Left ventricle myocardium inferior (tissue), 1 donor: ENCODE data around the gene PPP4R1. TPM values are rescaled to one million over a fixed set of nuclear protein-coding genes. Genes with fewer than 3 reads are reported as not detected.

Experiments used
- DNase-seq: peaks from one replicate; pipeline ENCODE4 v3.0.0-alpha.2; 2020
- H3K27ac ChIP-seq: fragments of 200-600 bp; replicated peaks from 2 replicates; pipeline ENCODE4 v1.8.0; 2021
- H3K27me3 ChIP-seq: fragments of 200-600 bp; 2 replicates; pipeline ENCODE4 v1.8.0; 2021; ENCODE audit warnings: low read depth
- H3K36me3 ChIP-seq: fragments of 200-600 bp; 2 replicates; pipeline ENCODE4 v1.8.0; 2021
- H3K4me1 ChIP-seq: fragments of 200-600 bp; 2 replicates; pipeline ENCODE4 v1.8.0; 2021
- H3K4me3 ChIP-seq: fragments of 200-600 bp; 2 replicates; pipeline ENCODE4 v1.8.0; 2021; ENCODE audit warnings: mild to moderate bottlenecking, moderate library complexity
- H3K9me3 ChIP-seq: fragments of 200-600 bp; replicated peaks from 2 replicates; pipeline ENCODE4 v1.8.0; 2021
- intact Hi-C: fragments of 100-400 bp; cut with micrococcal nuclease; formaldehyde crosslinking; loops from one replicate; pipeline ENCODE4 v1.11.0; 2022
- total RNA-seq: library from RNA; stranded (reverse); fragmentation: NEBNext Ultra II Directional; extraction: Animal tissue kit (Norgen Biotek cat#: 25700); gene quantifications from one replicate; pipeline ENCODE4 v1.2.1, GENCODE V29; 2021
- TF ChIP-seq, protein P1 (sequence below): fragments of 200-600 bp; IDR thresholded peaks from 2 replicates; pipeline ENCODE4 v1.8.0; 2021; ENCODE audit warnings: antibody characterized with exemption, mild to moderate bottlenecking, borderline replicate concordance
- donor health status: DM: no; HTN: yes; CAD: no; lungs with severe emphysema.

PPP4R1 gene
- total RNA-seq, 1 donor from 2014 or later = 53.5 TPM

DNA sequence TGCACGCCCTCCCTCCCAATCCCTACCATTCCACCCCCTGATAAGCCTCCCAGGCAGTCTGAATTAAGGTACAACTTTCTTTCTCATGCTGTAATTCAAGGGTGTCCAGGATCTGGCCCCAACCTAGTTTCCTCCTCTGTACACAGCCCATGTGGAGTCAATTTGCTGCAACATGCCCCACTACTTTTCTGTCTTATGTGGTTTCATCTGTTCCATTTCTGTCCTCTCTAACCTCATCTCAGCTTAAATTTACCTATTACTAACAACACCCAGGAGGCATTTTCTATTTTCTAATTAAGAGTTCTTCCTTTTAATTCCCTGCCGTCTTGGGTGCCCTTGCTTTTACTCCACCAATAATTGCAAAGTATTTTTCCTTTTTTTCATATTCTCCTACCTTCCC is 10.0 kb downstream of the PPP4R1 start:
- Histone ChIP-seq H3K36me3 (peaks cover 19% of the 10 kb centered on the region), H3K4me3 (no peak overlapping the region), H3K4me1 (peaks cover 39% of the 10 kb centered on the region), H3K27ac (no peak overlapping the region), H3K9me3 (peaks cover 20% of the 10 kb centered on the region), H3K27me3 (no peaks in the 10 kb centered on the region)
- intact Hi-C loops = no loop called here
- TF ChIP-seq, protein P1, sequence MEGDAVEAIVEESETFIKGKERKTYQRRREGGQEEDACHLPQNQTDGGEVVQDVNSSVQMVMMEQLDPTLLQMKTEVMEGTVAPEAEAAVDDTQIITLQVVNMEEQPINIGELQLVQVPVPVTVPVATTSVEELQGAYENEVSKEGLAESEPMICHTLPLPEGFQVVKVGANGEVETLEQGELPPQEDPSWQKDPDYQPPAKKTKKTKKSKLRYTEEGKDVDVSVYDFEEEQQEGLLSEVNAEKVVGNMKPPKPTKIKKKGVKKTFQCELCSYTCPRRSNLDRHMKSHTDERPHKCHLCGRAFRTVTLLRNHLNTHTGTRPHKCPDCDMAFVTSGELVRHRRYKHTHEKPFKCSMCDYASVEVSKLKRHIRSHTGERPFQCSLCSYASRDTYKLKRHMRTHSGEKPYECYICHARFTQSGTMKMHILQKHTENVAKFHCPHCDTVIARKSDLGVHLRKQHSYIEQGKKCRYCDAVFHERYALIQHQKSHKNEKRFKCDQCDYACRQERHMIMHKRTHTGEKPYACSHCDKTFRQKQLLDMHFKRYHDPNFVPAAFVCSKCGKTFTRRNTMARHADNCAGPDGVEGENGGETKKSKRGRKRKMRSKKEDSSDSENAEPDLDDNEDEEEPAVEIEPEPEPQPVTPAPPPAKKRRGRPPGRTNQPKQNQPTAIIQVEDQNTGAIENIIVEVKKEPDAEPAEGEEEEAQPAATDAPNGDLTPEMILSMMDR = no peak
- no peak for DNase-seq

DNA sequence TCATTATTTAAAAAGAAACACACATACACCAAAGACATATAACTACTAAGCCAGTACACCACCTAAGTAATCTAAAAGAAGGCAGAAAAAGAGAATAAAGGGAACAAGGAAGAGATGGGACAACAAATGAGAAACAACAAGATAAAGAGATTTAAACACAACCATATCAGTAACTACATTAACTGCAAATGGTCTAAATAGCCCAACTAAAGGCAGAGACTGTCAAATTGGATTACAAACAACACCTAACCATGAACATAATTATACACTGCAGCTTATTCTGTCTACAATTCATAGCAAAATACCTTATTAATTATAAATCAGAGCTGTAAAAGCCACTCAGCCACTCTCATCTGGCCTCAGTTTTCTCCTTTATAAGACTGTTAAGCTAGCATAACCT is 15.0 kb downstream of the PPP4R1 start:
- Histone ChIP-seq H3K4me1 (peaks cover 22% of the 10 kb centered on the region), H3K36me3 (peaks cover 15% of the 10 kb centered on the region), H3K27ac (no peak overlapping the region), H3K4me3 (no peak overlapping the region), H3K27me3 (no peaks in the 10 kb centered on the region), H3K9me3 (peaks cover 43% of the 10 kb centered on the region)
- DNase-seq = no peak
- TF ChIP-seq, protein P1 = no peak
- intact Hi-C loops = no loop called here

DNA sequence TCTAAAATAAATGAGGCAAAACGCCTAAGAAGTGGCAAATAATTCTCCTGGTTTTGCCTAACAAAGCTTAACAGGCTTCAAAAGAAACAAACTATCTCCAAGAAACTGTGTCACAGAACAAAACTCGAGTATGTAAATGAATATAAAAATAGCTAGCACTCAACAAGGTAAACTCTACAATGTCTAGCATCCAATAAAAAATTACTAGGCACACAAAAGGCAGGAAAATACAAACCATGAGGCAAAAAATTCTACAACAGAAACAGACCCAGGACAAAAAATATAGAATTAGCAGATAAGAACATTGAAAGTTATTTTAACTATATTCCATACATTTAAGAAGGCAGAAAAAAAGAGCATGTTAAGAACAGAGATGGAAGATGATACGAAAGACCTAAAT is 16.8 kb downstream of the PPP4R1 start:
- Histone ChIP-seq H3K4me1 (peaks cover 25% of the 10 kb centered on the region), H3K27me3 (no peaks in the 10 kb centered on the region), H3K4me3 (no peak overlapping the region), H3K9me3 (peaks cover 43% of the 10 kb centered on the region), H3K36me3 (peaks cover 27% of the 10 kb centered on the region), H3K27ac (no peak overlapping the region)
- TF ChIP-seq, protein P1 = no peak
- intact Hi-C loops = no loop called here
- no peak for DNase-seq

DNA sequence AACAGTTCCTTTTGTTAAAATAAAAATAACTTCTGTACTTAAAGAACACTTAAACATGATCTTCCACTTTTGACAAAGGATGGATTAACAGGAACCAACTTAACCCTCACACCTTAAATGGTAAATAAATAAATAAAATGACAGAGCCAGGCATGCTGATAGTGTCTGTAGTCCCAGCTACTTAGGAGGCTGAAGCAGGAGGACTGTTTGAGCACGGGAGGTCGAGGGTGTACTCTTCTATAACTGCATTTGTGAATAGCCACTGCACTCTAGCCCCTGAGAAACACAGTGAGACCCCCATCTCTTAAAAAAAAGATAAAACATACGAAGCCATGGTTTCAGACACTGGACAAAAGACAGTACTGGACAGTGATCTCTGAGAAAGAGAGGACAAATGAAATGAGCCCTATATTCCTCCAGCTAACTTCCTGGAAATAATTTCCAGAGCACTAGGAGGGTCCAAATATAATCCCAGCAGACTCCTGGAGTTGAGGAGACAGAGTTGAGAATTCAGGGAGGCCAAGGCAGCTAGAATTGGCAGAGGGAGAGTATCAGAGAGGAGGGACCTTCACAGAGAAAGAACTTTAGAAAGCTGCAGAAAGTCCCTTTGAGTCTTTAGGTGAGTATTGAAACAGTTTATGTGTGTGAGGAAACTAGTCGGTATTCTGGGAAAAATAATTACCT is 17.4 kb downstream of the PPP4R1 start:
- Histone ChIP-seq H3K36me3 (peaks cover 33% of the 10 kb centered on the region), H3K4me3 (no peak overlapping the region), H3K4me1 (peaks cover 25% of the 10 kb centered on the region), H3K27me3 (no peaks in the 10 kb centered on the region), H3K9me3 (peaks cover 43% of the 10 kb centered on the region), H3K27ac (no peak overlapping the region)
- TF ChIP-seq, protein P1 = no peak
- intact Hi-C loops = no loop called here
- DNase-seq = no peak

DNA sequence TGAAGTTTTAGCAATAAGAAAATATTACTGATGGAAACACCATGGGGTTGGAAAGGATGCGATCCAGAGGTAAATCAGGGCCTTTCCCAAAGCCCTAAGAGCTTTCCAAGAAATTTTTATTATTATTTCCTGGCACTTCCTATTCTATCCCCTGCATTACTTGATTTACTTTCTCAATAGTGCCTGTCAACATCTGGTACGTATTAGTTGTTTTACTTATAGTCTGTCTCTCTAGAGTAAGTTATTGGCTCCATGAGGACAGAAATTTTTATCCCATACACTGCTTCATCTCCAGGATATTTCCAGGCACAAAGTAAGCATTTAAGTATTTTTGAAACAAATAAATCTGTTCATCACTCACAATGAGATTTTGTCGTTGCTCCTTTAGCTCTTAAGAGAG is 18.1 kb downstream of the PPP4R1 start:
- H3K4me3 ChIP-seq = no peak overlapping the region
- TF ChIP-seq, protein P1 = no peak
- peaks cover 38% of the 10 kb centered on the region for H3K36me3 ChIP-seq
- intact Hi-C loops = no loop called here
- no peak overlapping the region for H3K27ac ChIP-seq
- H3K27me3 ChIP-seq = no peaks in the 10 kb centered on the region
- no peak for DNase-seq
- peaks cover 42% of the 10 kb centered on the region for H3K9me3 ChIP-seq
- peaks cover 25% of the 10 kb centered on the region for H3K4me1 ChIP-seq
